IMR-90 (cell line): ENCODE measurements around the gene CD6. TPM values are rescaled to one million over a fixed set of nuclear protein-coding genes. Genes with fewer than 3 reads are reported as not detected.

Experiments
- ATAC-seq: fragments of 200-7000 bp; cut with Tn5 transposase; 2 replicates; pipeline ENCODE4 v1.9.1; 2020; ENCODE audit warnings: low read depth, mild to moderate bottlenecking, moderate library complexity
- BruUV-seq: library from RNA; stranded (reverse); fragments of 400-500 nt; replicated peaks from 2 replicates; lab custom pipeline; 2021; lab: Mats Ljungman, UMichigan
- CTCF ChIA-PET: fragments of 300-600 bp; formaldehyde crosslinking; extraction: SDS; loops from one replicate; lab custom pipeline; 2021; ENCODE audit warnings: antibody characterized with exemption; lab: Yijun Ruan, JAX
- POLR2A ChIA-PET: fragments of 300-600 bp; sonication (Branson Sonifier 250); formaldehyde crosslinking; loops from one replicate; lab custom pipeline; 2022; ENCODE audit warnings: antibody characterized with exemption; ENCODE audit not compliant: unreplicated experiment; lab: Charles Lee
- DNase-seq: peaks from one replicate; pipeline ENCODE4 v3.0.0; 2013
- H2AFZ ChIP-seq: replicated peaks from 2 replicates; pipeline ENCODE3; 2013; ENCODE audit warnings: low read length, mild to moderate bottlenecking; ENCODE audit not compliant: poor library complexity
- H2AK5ac ChIP-seq: 2 replicates; pipeline ENCODE4 v1.6.1; 2013; ENCODE audit warnings: low read depth, low read length, inconsistent platforms
- H2AK9ac ChIP-seq: replicated peaks from 2 replicates; pipeline ENCODE3; 2013; ENCODE audit warnings: mild to moderate bottlenecking, low read depth, low read length, moderate library complexity; ENCODE audit not compliant: poor library complexity
- H2BK120ac ChIP-seq: 2 replicates; pipeline ENCODE4 v1.6.1; 2013; ENCODE audit warnings: low read depth, low read length, inconsistent platforms
- H2BK15ac ChIP-seq: 3 replicates; pipeline ENCODE4 v1.6.1; 2013; ENCODE audit warnings: low read depth, low read length, inconsistent platforms
- H2BK20ac ChIP-seq: 2 replicates; pipeline ENCODE4 v1.6.1; 2013; ENCODE audit warnings: low read depth, mild to moderate bottlenecking, inconsistent platforms, low read length, moderate library complexity
- H2BK5ac ChIP-seq: 2 replicates; pipeline ENCODE4 v1.6.1; 2013; ENCODE audit warnings: mild to moderate bottlenecking, low read depth, low read length, inconsistent platforms; ENCODE audit not compliant: poor library complexity, severe bottlenecking
- H3K14ac ChIP-seq: replicated peaks from 2 replicates; pipeline ENCODE4 v1.6.1; 2013; ENCODE audit warnings: low read depth, low read length, inconsistent platforms
- H3K18ac ChIP-seq: 2 replicates; pipeline ENCODE4 v1.6.1; 2013; ENCODE audit warnings: low read depth, low read length, control low read depth
- H3K23ac ChIP-seq: 2 replicates; pipeline ENCODE4 v1.6.1; 2013; ENCODE audit warnings: low read depth, low read length, inconsistent platforms
- H3K27ac ChIP-seq: 2 replicates; pipeline ENCODE4 v1.5.1; 2013; ENCODE audit warnings: mild to moderate bottlenecking, control low read depth, low read length; ENCODE audit not compliant: insufficient read depth
- H3K27me3 ChIP-seq: 2 replicates; pipeline ENCODE4 v1.6.1; 2013; ENCODE audit warnings: low read length; ENCODE audit not compliant: control insufficient read depth, insufficient read depth
- H3K36me3 ChIP-seq: 2 replicates; pipeline ENCODE4 v1.6.1; 2013; ENCODE audit warnings: low read length, mixed read lengths; ENCODE audit not compliant: control insufficient read depth, insufficient read depth
- H3K4ac ChIP-seq: 2 replicates; pipeline ENCODE4 v1.6.1; 2013; ENCODE audit warnings: low read depth, low read length, inconsistent platforms
- H3K4me1 ChIP-seq: 2 replicates; pipeline ENCODE4 v1.6.1; 2013; ENCODE audit warnings: low read length, mixed read lengths; ENCODE audit not compliant: control insufficient read depth, insufficient read depth
- H3K4me2 ChIP-seq: 2 replicates; pipeline ENCODE4 v1.6.1; 2013; ENCODE audit warnings: low read depth, mild to moderate bottlenecking, control low read depth, low read length, moderate library complexity
- H3K4me3 ChIP-seq: 2 replicates; pipeline ENCODE4 v1.5.1; 2013; ENCODE audit warnings: low read depth, mild to moderate bottlenecking, control low read depth, low read length, moderate library complexity; ENCODE audit not compliant: insufficient read depth
- H3K56ac ChIP-seq: 2 replicates; pipeline ENCODE4 v1.6.1; 2013; ENCODE audit warnings: low read length, inconsistent platforms; ENCODE audit not compliant: insufficient read depth; ENCODE audit errors: extremely low read depth
- H3K79me1 ChIP-seq, 2 experiments: 2 replicates each; pipeline ENCODE4 v1.6.1; 2013; ENCODE audit warnings: low read length in 2 of 2, inconsistent platforms in 1 of 2, low read depth in 1 of 2
- H3K9ac ChIP-seq: 2 replicates; pipeline ENCODE4 v1.6.1; 2013; ENCODE audit warnings: low read depth, low read length, control low read depth
- H3K9me1 ChIP-seq: 2 replicates; pipeline ENCODE4 v1.6.1; 2013; ENCODE audit warnings: low read length, inconsistent platforms; ENCODE audit not compliant: insufficient read depth
- H3K9me3 ChIP-seq: 2 replicates; pipeline ENCODE4 v1.6.1; 2013; ENCODE audit warnings: low read length; ENCODE audit not compliant: control insufficient read depth, insufficient read depth
- H4K20me1 ChIP-seq: 2 replicates; pipeline ENCODE4 v1.6.1; 2013; ENCODE audit warnings: low read length, inconsistent platforms; ENCODE audit not compliant: insufficient read depth
- H4K5ac ChIP-seq: 2 replicates; pipeline ENCODE4 v1.6.1; 2013; ENCODE audit warnings: mild to moderate bottlenecking, low read depth, low read length, control low read depth
- H4K8ac ChIP-seq, 2 experiments: 2 replicates each; pipeline ENCODE4 v1.6.1; 2013; ENCODE audit warnings: low read depth in 2 of 2, low read length in 2 of 2, control low read depth in 1 of 2, inconsistent platforms in 1 of 2
- H4K91ac ChIP-seq: 2 replicates; pipeline ENCODE4 v1.6.1; 2013; ENCODE audit warnings: low read depth, low read length, inconsistent platforms; ENCODE audit not compliant: insufficient read depth
- FOS ChIP-seq: fragments of 150-350 bp; IDR thresholded peaks from 2 replicates; pipeline ENCODE4 v1.6.1; 2016; ENCODE audit warnings: low read depth, low read length
- SMC3 ChIP-seq: fragments of 150-350 bp; IDR thresholded peaks from 2 replicates; pipeline ENCODE4 v1.6.1; 2016; ENCODE audit warnings: low read depth, mild to moderate bottlenecking, antibody characterized with exemption, low read length, moderate library complexity
- WGBS, 2 experiments: methylation state at CpG; one replicate each; pipeline versions ENCODE4 v1.1.5 to v1.1.7; 2013; ENCODE audit warnings: missing lambda C conversion rate in 2 of 2; ENCODE audit not compliant: insufficient read length in 1 of 2; ENCODE audit errors: extremely low coverage in 2 of 2; 5-methylcytosine and 5-hydroxymethylcytosine counted together
- dilution Hi-C: fragments of 300-500 bp; cut with HindIII; formaldehyde crosslinking; loops from one replicate; pipeline ENCODE4 v1.14.3; 2018; ENCODE audit warnings: low sequenced_read_pairs; ENCODE audit not compliant: unreplicated experiment
- in situ Hi-C: fragments of 300-500 bp; cut with MboI; formaldehyde crosslinking; loops from 3 replicates; pipeline ENCODE4 v1.14.3; 2019; ENCODE audit warnings: low sequenced_read_pairs, inconsistent platforms, mixed read lengths
- intact Hi-C: fragments of 100-400 bp; cut with micrococcal nuclease; formaldehyde crosslinking; loops from 2 replicates; pipeline ENCODE4 v1.10.0; 2022
- polyA plus RNA-seq, 3 experiments: library from polyadenylated mRNA; depleted of rRNA; stranded (reverse); fragments of >200 nt; gene quantifications; 2 replicates each; pipeline ENCODE4 v1.2.3, GENCODE V29; 2012; ENCODE audit warnings: low replicate concordance in 1 of 3
- total RNA-seq: library from RNA; depleted of rRNA; stranded (reverse); fragments of >200 nt; gene quantifications from 2 replicates; pipeline ENCODE4 v1.2.3, GENCODE V29; 2012

CD6 gene
- total and polyA plus RNA-seq, 2 of the 4 experiments (the other 2 are of a cell fraction), result not detected

- Histone ChIP-seq H3K9me3 (no peaks in the 10 kb centered on the region), H3K79me1 (no peaks in the 10 kb centered on the region), H4K91ac (no peak overlapping the region), H3K27me3 (no peaks in the 10 kb centered on the region), H2AK5ac (no peak overlapping the region), H3K4me1 (peaks cover 4% of the 10 kb centered on the region; the same call in 1 of the 2 replicates), H2AFZ (no peak overlapping the region), H3K14ac (no peak overlapping the region), H2BK20ac (no peak overlapping the region), H2AK9ac (no peak overlapping the region), H4K20me1 (no peaks in the 10 kb centered on the region), H2BK15ac (no peak overlapping the region), H3K9ac (no peak overlapping the region), H3K27ac (no peak overlapping the region), H4K5ac (no peak overlapping the region), H3K4me2 (no peak overlapping the region), H3K18ac (no peak overlapping the region), H3K56ac (no peak overlapping the region), H2BK5ac (no peak overlapping the region), H3K4ac (no peak overlapping the region), H4K8ac (no peak overlapping the region), H3K23ac (no peak overlapping the region), H2BK120ac (no peak overlapping the region), H3K36me3 (peaks cover 14% of the 10 kb centered on the region), H3K4me3 (no peak overlapping the region), H3K9me1 (0 out of 2 replicates have a peak, but pooled peaks cover 4% of the 10 kb centered on the region)
- BruUV-seq, result no TSS peak
- ChIA-PET POLR2A (no interaction called here), CTCF (no interaction called here)
- in situ Hi-C loops (no loop called here), dilution Hi-C loops (no loop called here), intact Hi-C loops (no loop called here)
- WGBS, 2 experiments, result 92% methylated on average over 3 of the region's 11 CpGs; no CpG with 5 or more reads in 1 of the 2 experiments
- ATAC-seq, result no peak
- TF ChIP-seq SMC3, result no peak
- TF ChIP-seq FOS, result no peak
- no peak for DNase-seq
Observed at GRCh38 chr11:60944490-60945294, 26.8 kb upstream of the CD6 start.
